ENCODE results near the gene CLCN6.

CLCN6 gene

DNA sequence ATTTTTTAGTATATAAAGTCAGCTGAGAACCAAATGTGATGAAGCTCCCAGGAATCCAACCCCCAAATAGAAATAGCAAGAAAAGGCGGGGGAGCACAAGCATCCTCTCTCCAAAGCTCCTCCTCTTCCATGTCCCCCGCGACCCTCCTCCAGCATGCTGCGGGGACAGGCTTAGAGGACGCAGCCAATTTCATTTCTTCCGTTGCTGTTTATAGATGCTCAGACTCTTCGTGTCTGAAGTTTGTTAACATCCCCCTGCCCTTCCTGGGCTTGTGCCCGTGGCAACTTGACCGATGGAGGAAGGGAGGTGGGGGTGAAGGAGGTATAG lies 42.3 kb downstream of the CLCN6 start:
- CTCF ChIA-PET, result interaction anchor here (0.9 to 1.2 kb wide), 2 partner anchors 9 to 10 kb away, joined by 3 to 4 read pairs; no protein-coding TSS in a partner anchor
- H3K27ac ChIP-seq, result no peak overlapping the region
- TF ChIP-seq, protein P1, sequence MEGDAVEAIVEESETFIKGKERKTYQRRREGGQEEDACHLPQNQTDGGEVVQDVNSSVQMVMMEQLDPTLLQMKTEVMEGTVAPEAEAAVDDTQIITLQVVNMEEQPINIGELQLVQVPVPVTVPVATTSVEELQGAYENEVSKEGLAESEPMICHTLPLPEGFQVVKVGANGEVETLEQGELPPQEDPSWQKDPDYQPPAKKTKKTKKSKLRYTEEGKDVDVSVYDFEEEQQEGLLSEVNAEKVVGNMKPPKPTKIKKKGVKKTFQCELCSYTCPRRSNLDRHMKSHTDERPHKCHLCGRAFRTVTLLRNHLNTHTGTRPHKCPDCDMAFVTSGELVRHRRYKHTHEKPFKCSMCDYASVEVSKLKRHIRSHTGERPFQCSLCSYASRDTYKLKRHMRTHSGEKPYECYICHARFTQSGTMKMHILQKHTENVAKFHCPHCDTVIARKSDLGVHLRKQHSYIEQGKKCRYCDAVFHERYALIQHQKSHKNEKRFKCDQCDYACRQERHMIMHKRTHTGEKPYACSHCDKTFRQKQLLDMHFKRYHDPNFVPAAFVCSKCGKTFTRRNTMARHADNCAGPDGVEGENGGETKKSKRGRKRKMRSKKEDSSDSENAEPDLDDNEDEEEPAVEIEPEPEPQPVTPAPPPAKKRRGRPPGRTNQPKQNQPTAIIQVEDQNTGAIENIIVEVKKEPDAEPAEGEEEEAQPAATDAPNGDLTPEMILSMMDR (conservative IDR thresholded peaks at IDR 0.05; ENCODE audit: low read depth), result no peak
- POLR2A ChIA-PET (ENCODE audit: low non-redundant PET), result no interaction called here
- DNase-seq (ENCODE audit: low spot score), result no peak

DNA sequence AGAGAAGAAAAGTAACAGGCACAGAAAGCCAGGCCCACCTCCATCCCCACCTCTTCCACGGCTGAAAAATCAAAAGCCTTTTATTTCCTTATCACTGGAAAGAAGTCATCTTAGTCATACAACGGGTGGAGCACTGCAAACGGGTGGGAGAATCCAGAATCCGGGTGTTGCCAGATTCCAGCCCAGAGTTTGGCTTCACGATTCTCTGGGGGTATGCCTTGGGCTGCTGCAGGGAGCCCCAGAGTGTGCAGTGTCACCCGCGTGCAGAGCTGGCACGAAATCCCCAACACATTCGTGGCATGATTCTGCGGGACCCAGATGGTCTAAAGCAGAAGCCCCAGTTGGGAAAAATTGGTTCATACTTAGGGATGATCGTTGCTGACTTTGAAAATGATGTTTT lies 44.2 kb downstream of the CLCN6 start:
- no peak overlapping the region for H3K27ac ChIP-seq
- no peak for DNase-seq (ENCODE audit: low spot score)
- ChIA-PET CTCF (no interaction called here), POLR2A (ENCODE audit: low non-redundant PET) (no interaction called here)
- TF ChIP-seq, protein P1 (conservative IDR thresholded peaks at IDR 0.05; ENCODE audit: low read depth), result no peak

DNA sequence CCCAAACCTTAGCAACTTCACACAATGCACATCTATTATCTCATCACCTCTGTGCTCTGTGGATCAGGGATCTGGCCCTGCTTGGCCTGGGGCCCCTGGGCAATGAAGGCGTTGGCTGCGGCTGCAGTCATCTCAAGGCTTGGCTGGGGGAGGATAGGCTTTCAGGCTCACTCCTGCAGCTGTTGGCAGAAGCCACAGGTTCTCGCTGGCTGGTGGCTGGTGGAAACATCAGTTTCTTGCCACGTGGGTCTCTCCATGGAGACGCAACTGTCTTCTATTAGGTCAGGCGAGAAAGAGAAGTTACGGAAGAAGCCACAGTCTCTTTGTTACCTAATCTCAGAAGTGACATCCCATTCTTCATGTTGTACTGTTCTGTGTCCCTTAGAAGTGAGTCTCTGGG lies 45.2 kb downstream of the CLCN6 start:
- TF ChIP-seq, protein P1 (conservative IDR thresholded peaks at IDR 0.05; ENCODE audit: low read depth), result no peak
- ChIA-PET CTCF (no interaction called here), POLR2A (ENCODE audit: low non-redundant PET) (no interaction called here)
- H3K27ac ChIP-seq, result no peak overlapping the region
- DNase-seq (ENCODE audit: low spot score), result no peak

DNA sequence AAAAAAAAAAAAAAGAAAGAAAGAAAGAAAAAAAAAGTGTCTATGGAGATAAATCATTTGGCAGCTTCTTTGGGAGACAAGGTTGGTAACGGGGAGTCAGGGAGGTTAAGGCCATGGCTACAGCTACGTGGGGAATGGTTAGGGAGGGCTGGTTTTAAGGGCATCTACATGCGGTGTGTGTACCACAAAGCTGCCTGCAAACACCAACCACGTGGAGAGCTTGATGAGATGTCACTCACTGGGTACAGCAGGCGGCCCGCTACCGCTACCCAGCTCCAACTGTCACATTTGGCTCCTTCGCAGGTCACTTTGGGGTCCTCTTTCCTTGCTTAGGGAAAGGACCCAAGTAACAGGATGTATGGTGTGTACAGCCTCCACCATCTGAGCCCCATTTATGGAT lies 48.5 kb downstream of the CLCN6 start:
- ChIA-PET CTCF (interaction anchor here (0.6 to 1.2 kb wide), 2 partner anchors 14 to 534 kb away, joined by 3 read pairs; no protein-coding TSS in a partner anchor), POLR2A (ENCODE audit: low non-redundant PET) (interaction anchor here (0.6 kb wide), 1 partner anchor 62 kb away, joined by 4 read pairs; no protein-coding TSS in a partner anchor)
- no peak for DNase-seq (ENCODE audit: low spot score)
- no peak overlapping the region for H3K27ac ChIP-seq
- TF ChIP-seq, protein P1 (conservative IDR thresholded peaks at IDR 0.05; ENCODE audit: low read depth), result no peak

DNA sequence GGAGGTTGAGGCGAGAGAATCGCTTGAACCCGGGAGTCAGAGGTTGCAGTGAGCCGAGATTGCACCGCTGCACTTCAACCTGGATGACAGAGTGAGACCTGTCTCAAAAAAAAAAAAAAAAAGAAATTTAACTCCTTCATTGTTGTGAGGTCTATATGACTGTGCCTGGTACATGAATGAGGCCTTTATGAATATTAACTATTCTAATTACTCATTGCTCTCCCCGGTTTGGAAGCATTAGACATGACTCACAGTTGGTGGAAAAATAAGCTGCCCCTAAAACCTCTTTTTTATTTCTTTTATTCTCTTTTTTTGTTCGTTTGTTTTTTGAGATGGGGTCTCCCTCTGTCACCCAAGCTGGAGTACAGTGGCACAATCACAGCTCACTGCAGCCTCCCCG lies 49.4 kb downstream of the CLCN6 start:
- CTCF ChIA-PET, result interaction anchor here (1.2 kb wide), 1 partner anchor 535 kb away, joined by 3 read pairs; no protein-coding TSS in a partner anchor

DNA sequence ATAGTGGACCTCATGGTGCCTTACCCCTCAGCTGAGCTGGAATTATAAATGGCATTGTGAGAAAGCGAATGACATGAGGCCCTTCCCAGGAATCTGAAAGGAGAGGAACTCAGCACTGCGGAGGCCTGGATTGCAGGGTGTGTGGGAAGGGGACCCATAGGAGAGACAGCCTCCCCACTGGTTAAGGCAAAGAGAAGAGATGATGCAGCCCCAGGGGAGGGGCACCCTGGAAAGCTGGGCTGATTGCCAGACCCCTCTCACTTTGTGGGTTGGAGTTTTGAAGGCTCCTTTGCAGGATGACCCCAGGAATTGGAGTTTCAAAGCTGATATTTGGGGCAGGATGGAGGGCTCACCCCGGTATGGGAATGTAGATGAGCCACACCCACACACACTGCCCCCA lies 50.7 kb downstream of the CLCN6 start:
- TF ChIP-seq, protein P1 (conservative IDR thresholded peaks at IDR 0.05; ENCODE audit: low read depth), result no peak

More for the DNA sequence above, 49.4 kb downstream of the CLCN6 start:
- POLR2A ChIA-PET (ENCODE audit: low non-redundant PET), result interaction anchor here (0.7 kb wide), 1 partner anchor 126 kb away, joined by 5 read pairs; no protein-coding TSS in a partner anchor
- no peak for DNase-seq (ENCODE audit: low spot score)
- no peak overlapping the region for H3K27ac ChIP-seq
- TF ChIP-seq, protein P1 (conservative IDR thresholded peaks at IDR 0.05; ENCODE audit: low read depth), result no peak

More for the DNA sequence above, 50.7 kb downstream of the CLCN6 start:
- no peak for DNase-seq (ENCODE audit: low spot score)
- POLR2A ChIA-PET (ENCODE audit: low non-redundant PET), result no interaction called here
- CTCF ChIA-PET, result no interaction called here
- no peak overlapping the region for H3K27ac ChIP-seq

Measured in RWPE1 (cell line).